CD14-positive monocyte (primary cell): ENCODE data around the gene EBF3. TPM values are rescaled to one million over a fixed set of nuclear protein-coding genes. Genes with fewer than 3 reads are reported as not detected.

ENCODE experiments used
- DNase-seq, 3 donors: peaks; one replicate each; pipeline ENCODE4 v3.0.0-alpha.2; 2011 to 2022
- H2AFZ ChIP-seq: 2 replicates; pipeline ENCODE4 v1.6.0; 2012; ENCODE audit warnings: mild to moderate bottlenecking, low read depth, low read length, inconsistent platforms; ENCODE audit not compliant: insufficient read depth, poor library complexity, severe bottlenecking
- H3K27ac ChIP-seq, 2 donors: 1 replicate in 1 of 2; 2 replicates in 1 of 2; pipeline ENCODE4 v1.5.1; 2012 to 2013; ENCODE audit warnings: low read length in 2 of 2, control low read depth in 1 of 2, inconsistent platforms in 1 of 2, low read depth in 1 of 2, mild to moderate bottlenecking in 1 of 2
- H3K27me3 ChIP-seq, 2 donors: one replicate each; pipeline versions ENCODE4 v1.6.0 to v1.6.1; 2011 to 2013; ENCODE audit warnings: low read length in 2 of 2; ENCODE audit not compliant: control insufficient read depth in 2 of 2, insufficient read depth in 2 of 2
- H3K36me3 ChIP-seq, 2 donors: replicated peaks in 1 of 2; 1 replicate in 1 of 2; 2 replicates in 1 of 2; pipeline versions ENCODE4 v1.5.1 to v1.6.1; 2012 to 2013; ENCODE audit warnings: low read length in 2 of 2, control low read depth in 1 of 2, inconsistent platforms in 1 of 2, mild to moderate bottlenecking in 1 of 2; ENCODE audit not compliant: insufficient read depth in 2 of 2, control insufficient read depth in 1 of 2
- H3K4me1 ChIP-seq, 2 donors: 1 replicate in 1 of 2; 2 replicates in 1 of 2; pipeline versions ENCODE4 v1.5.1 to v1.6.1; 2012 to 2013; ENCODE audit warnings: low read length in 2 of 2, control low read depth in 1 of 2, inconsistent platforms in 1 of 2, mild to moderate bottlenecking in 1 of 2, moderate library complexity in 1 of 2; ENCODE audit not compliant: insufficient read depth in 2 of 2, control insufficient read depth in 1 of 2
- H3K4me2 ChIP-seq: replicated peaks from 2 replicates; pipeline ENCODE3; 2012; ENCODE audit warnings: low read length, moderate library complexity, mild to moderate bottlenecking; ENCODE audit not compliant: poor library complexity, severe bottlenecking; ENCODE audit errors: extremely low read depth
- H3K4me3 ChIP-seq, 3 experiments: fragments of 200-600 bp in 1 of 3; sonication (generic) in 1 of 3; replicated peaks in 1 of 3; 1 replicate in 2 of 3; 2 replicates in 1 of 3; pipeline ENCODE4 v1.5.1; 2011 to 2013; ENCODE audit warnings: low read length in 3 of 3, mild to moderate bottlenecking in 3 of 3, control low read depth in 2 of 3, low read depth in 2 of 3, inconsistent platforms in 1 of 3, moderate library complexity in 1 of 3
- H3K79me2 ChIP-seq: 2 replicates; pipeline ENCODE4 v1.6.0; 2012; ENCODE audit warnings: mild to moderate bottlenecking, control low read depth, inconsistent platforms, low read length, moderate library complexity; ENCODE audit not compliant: insufficient read depth
- H3K9ac ChIP-seq: 2 replicates; pipeline ENCODE4 v1.6.0; 2017; ENCODE audit warnings: low read length, mild to moderate bottlenecking; ENCODE audit not compliant: insufficient read depth, poor library complexity, severe bottlenecking
- H3K9me3 ChIP-seq, 2 donors: replicated peaks in 1 of 2; 1 replicate in 1 of 2; 2 replicates in 1 of 2; pipeline versions ENCODE4 v1.5.1 to v1.6.1; 2012 to 2013; ENCODE audit warnings: low read length in 2 of 2, control low read depth in 1 of 2; ENCODE audit not compliant: control insufficient read depth in 1 of 2, insufficient read depth in 1 of 2
- H4K20me1 ChIP-seq: 2 replicates; pipeline ENCODE4 v1.6.0; 2012; ENCODE audit warnings: mild to moderate bottlenecking, low read length, control low read depth, moderate library complexity; ENCODE audit not compliant: insufficient read depth
- H3K27ac Mint-ChIP-seq, 7 donors: one replicate each; pipeline ENCODE4 v1.8.0; 2020; ENCODE audit warnings: mild to moderate bottlenecking in 7 of 7, mixed read lengths in 7 of 7, moderate library complexity in 6 of 7, inconsistent platforms in 2 of 7
- H3K27me3 Mint-ChIP-seq, 3 donors: one replicate each; pipeline ENCODE4 v1.8.0; 2021 to 2022; ENCODE audit warnings: low read depth in 3 of 3, mild to moderate bottlenecking in 3 of 3, mixed read lengths in 3 of 3, moderate library complexity in 3 of 3, inconsistent platforms in 1 of 3
- H3K36me3 Mint-ChIP-seq, 2 donors: one replicate each; pipeline ENCODE4 v1.8.0; 2020; ENCODE audit warnings: mixed read lengths in 2 of 2, inconsistent platforms in 1 of 2, mild to moderate bottlenecking in 1 of 2
- H3K4me1 Mint-ChIP-seq: one replicate; pipeline ENCODE4 v1.8.0; 2020; ENCODE audit warnings: mild to moderate bottlenecking, mixed read lengths
- H3K4me3 Mint-ChIP-seq, 2 donors: one replicate each; pipeline ENCODE4 v1.8.0; 2020; ENCODE audit warnings: mild to moderate bottlenecking in 2 of 2, mixed read lengths in 2 of 2, moderate library complexity in 1 of 2
- H3K9me3 Mint-ChIP-seq, 7 donors: one replicate each; pipeline ENCODE4 v1.8.0; 2020 to 2022; ENCODE audit warnings: mixed read lengths in 7 of 7, mild to moderate bottlenecking in 6 of 7, moderate library complexity in 6 of 7, inconsistent platforms in 2 of 7
- CTCF ChIP-seq: fragments of 200-600 bp; IDR thresholded peaks from one replicate; pipeline ENCODE4 v1.8.0; 2022; ENCODE audit warnings: antibody characterized with exemption, mild to moderate bottlenecking
- WGBS: methylation state at CpG from one replicate; pipeline ENCODE4 v1.1.5; 2013; ENCODE audit warnings: missing lambda C conversion rate; ENCODE audit not compliant: insufficient coverage; 5-methylcytosine and 5-hydroxymethylcytosine counted together
- intact Hi-C, 2 donors: fragments of 100-400 bp; cut with micrococcal nuclease; formaldehyde crosslinking; loops; one replicate each; pipeline versions ENCODE4 v1.15.0 to v1.15.1; 2023
- polyA plus RNA-seq, 3 donors: library from polyadenylated mRNA; depleted of rRNA in 1 of 3; unstranded in 2 of 3; stranded (reverse) in 1 of 3; fragments of 300-500 nt in 2 of 3; fragments of >200 nt in 1 of 3; fragmentation: Illumina TruSeq in 2 of 3; gene quantifications; 1 replicate in 2 of 3; 2 replicates in 1 of 3; pipeline ENCODE4 v1.2.3, GENCODE V29; 2012 to 2021

Gene EBF3
- polyA plus RNA-seq, 3 donors, result not detected

DNA sequence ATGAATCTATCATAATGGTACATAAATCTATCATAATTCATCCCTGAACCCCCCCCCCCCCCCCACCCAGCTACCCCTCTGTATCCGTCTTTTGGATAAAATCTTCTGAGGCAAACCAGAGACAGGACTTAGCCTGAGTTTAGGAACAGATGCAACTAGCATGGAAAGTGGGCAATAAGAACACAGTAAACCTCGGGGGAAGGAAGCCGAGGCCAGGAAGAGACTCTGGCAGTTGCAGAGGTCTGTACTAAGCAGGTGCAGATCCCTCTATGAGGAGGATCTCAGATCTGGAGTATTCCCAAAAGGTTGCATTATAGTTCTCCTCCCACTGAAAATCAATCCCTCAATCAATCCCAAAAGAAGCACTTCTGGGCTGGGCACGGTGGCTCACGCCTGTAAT lies 87.2 kb downstream of the EBF3 start:
- Histone ChIP-seq H3K9me3 (no peaks in the 10 kb centered on the region), H3K9ac (no peak overlapping the region), H4K20me1 (no peaks in the 10 kb centered on the region), H3K79me2 (no peaks in the 10 kb centered on the region), H3K4me2 (no peak overlapping the region), H3K27me3 (no peaks in the 10 kb centered on the region), H2AFZ (no peak overlapping the region), H3K27ac (no peak overlapping the region), H3K4me3 (no peak overlapping the region), H3K36me3 (no peaks in the 10 kb centered on the region), H3K4me1 (no peaks in the 10 kb centered on the region)
- no peaks in the 10 kb centered on the region for H3K36me3 Mint-ChIP-seq
- H3K27ac Mint-ChIP-seq, result no peak overlapping the region
- H3K4me3 Mint-ChIP-seq, result no peak overlapping the region
- H3K27me3 Mint-ChIP-seq, result peaks cover 0 to 3% (median 2%) of the 10 kb centered on the region in 3 donors
- WGBS, result 21% methylated on average over 2 of the region's 5 CpGs
- H3K9me3 Mint-ChIP-seq, result peaks cover 0 to 7% (median 0%) of the 10 kb centered on the region in 7 donors
- intact Hi-C loops, result no loop called here
- TF ChIP-seq CTCF, result no peak
- DNase-seq, result no peak
- H3K4me1 Mint-ChIP-seq, result peaks cover 12% of the 10 kb centered on the region

DNA sequence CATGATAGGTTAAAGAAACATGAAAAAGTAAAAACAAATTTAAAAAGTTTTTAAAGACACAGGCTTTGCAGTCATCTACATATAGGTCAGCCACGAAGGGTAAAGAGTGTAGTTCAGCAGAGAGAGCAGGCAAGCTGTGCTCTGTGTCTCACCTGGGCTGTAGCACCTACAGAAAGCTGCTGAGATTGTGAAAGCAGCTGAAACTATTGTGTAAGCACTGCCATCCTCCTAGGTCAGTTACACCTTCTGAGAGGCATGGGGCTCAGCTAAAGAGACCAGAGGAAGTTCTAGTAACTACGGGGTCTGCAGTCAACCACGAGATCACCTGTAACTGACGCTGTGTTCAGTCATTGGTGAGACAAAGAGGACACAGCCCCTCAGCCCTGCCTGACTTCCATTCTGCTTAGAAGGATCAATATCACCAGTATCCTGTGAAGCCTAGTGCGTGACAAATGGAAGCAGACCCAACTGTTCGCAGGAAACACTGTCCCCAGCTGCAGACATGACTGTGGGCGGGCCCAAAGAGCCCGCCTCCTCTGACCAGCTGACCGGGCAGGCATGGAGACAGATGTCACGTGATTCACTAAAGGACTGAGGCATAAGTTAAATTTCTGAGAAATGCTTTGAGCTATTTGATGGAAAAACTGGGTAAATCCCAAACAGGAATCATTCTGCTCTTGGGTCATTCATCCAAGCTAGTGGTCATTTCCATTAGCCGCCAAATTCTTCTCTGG lies 87.9 kb downstream of the EBF3 start:
- no peak overlapping the region for H3K4me3 ChIP-seq
- H3K4me3 Mint-ChIP-seq, result no peak overlapping the region
- no peaks in the 10 kb centered on the region for H4K20me1 ChIP-seq
- H3K27me3 Mint-ChIP-seq, result peaks cover 0 to 3% (median 2%) of the 10 kb centered on the region in 3 donors
- intact Hi-C loops, result no loop called here
- no peaks in the 10 kb centered on the region for H3K36me3 Mint-ChIP-seq
- no peaks in the 10 kb centered on the region for H3K9me3 ChIP-seq
- peaks cover 0 to 8% (median 0%) of the 10 kb centered on the region in 7 donors for H3K9me3 Mint-ChIP-seq
- peaks cover 11% of the 10 kb centered on the region for H3K4me1 Mint-ChIP-seq
- no peak for DNase-seq
- no peaks in the 10 kb centered on the region for H3K27me3 ChIP-seq
- 69% methylated on average over 11 of the region's 11 CpGs for WGBS
- no peak overlapping the region for H3K9ac ChIP-seq
- H3K4me1 ChIP-seq, result peaks cover 3% of the 10 kb centered on the region in 2 donors
- H2AFZ ChIP-seq, result no peak overlapping the region
- H3K27ac ChIP-seq, result no peak overlapping the region
- H3K4me2 ChIP-seq, result no peak overlapping the region
- TF ChIP-seq CTCF, result no peak
- H3K27ac Mint-ChIP-seq, result no peak overlapping the region
- no peaks in the 10 kb centered on the region for H3K36me3 ChIP-seq
- no peaks in the 10 kb centered on the region for H3K79me2 ChIP-seq
